ENCODE measurements around the gene HERPUD1.
"Not testable (repeated sequence)": the region's sequence is repeated elsewhere in the genome, so short reads cannot be mapped to it uniquely, and the experiment has no call there.

Gene HERPUD1

GRCh38 chr16:56956076-56956475, 24.1 kb downstream of the HERPUD1 start:
- DNase-seq (ENCODE audit: low read depth in 2 of 2) = no peak

GRCh38 chr16:56956756-56957155, 24.8 kb downstream of the HERPUD1 start:
- DNase-seq (ENCODE audit: low read depth in 2 of 2) = no peak

GRCh38 chr16:56960681-56961281, 28.8 kb downstream of the HERPUD1 start:
- DNase-seq (ENCODE audit: low read depth in 2 of 2) = no peak

GRCh38 chr16:56961386-56961785, 29.4 kb downstream of the HERPUD1 start:
- no peak for DNase-seq (ENCODE audit: low read depth in 2 of 2)

GRCh38 chr16:56961851-56962281, 29.9 kb downstream of the HERPUD1 start, which contains the start of gene CETP:
Gene CETP, plus strand, starts transcription at chr16:56961950. Its CDS starts 30 bp downstream, at chr16:56961980.
- no peak for DNase-seq (ENCODE audit: low read depth in 2 of 2)

GRCh38 chr16:56964243-56965148, 32.6 kb downstream of the HERPUD1 start:
- peak; percentile 89 to 90 for DNase-seq (ENCODE audit: low read depth in 2 of 2)

GRCh38 chr16:56965149-56966092, 33.5 kb downstream of the HERPUD1 start:
- DNase-seq (ENCODE audit: low read depth in 2 of 2) = no peak

- no peak for DNase-seq (ENCODE audit: low read depth in 2 of 2)
These were observed 34.1 kb downstream of the HERPUD1 start for GRCh38 chr16:56966093-56966475.

GRCh38 chr16:56967733-56968132, 35.8 kb downstream of the HERPUD1 start:
- no peak for DNase-seq (ENCODE audit: low read depth in 2 of 2)

- DNase-seq (ENCODE audit: low read depth in 2 of 2) = no peak
These were observed 37.8 kb downstream of the HERPUD1 start for GRCh38 chr16:56969769-56970168.

GRCh38 chr16:56970934-56971767, 39.2 kb downstream of the HERPUD1 start:
- DNase-seq (ENCODE audit: low read depth in 2 of 2) = no peak

GRCh38 chr16:56971768-56972043, 39.8 kb downstream of the HERPUD1 start:
- DNase-seq (ENCODE audit: low read depth in 2 of 2) = no peak

GRCh38 chr16:56972403-56973293, 40.7 kb downstream of the HERPUD1 start:
- DNase-seq (ENCODE audit: low read depth in 2 of 2) = no peak

- DNase-seq (ENCODE audit: low read depth in 2 of 2) = no peak
These were observed 41.4 kb downstream of the HERPUD1 start for GRCh38 chr16:56973294-56973689.

- not testable (repeated sequence) for DNase-seq (ENCODE audit: low read depth in 2 of 2)
These were observed 42.0 kb downstream of the HERPUD1 start for GRCh38 chr16:56973899-56974298.

GRCh38 chr16:56974549-56975300, 42.8 kb downstream of the HERPUD1 start:
- no peak for DNase-seq (ENCODE audit: low read depth in 2 of 2)

- no peak for DNase-seq (ENCODE audit: low read depth in 2 of 2)
These were observed 43.8 kb downstream of the HERPUD1 start for GRCh38 chr16:56975714-56976113.

GRCh38 chr16:56977216-56977615, 45.3 kb downstream of the HERPUD1 start:
- DNase-seq (ENCODE audit: low read depth in 2 of 2) = no peak

GRCh38 chr16:56977823-56978430, 46.0 kb downstream of the HERPUD1 start:
- no peak for DNase-seq (ENCODE audit: low read depth in 2 of 2)

Measured in stimulated activated CD8-positive, alpha-beta memory T cell treated with anti-CD3 and anti-CD28 coated beads, Interleukin-2, amount 100 ng/mL, for 1 hour (primary cell).